CD4-positive, alpha-beta T cell treated with Interleukin-21 for 1 hour (primary cell): ENCODE measurements around the gene C19orf12.
"Not testable (repeated sequence)": the region's sequence is repeated elsewhere in the genome, so short reads cannot be mapped to it uniquely, and the experiment has no call there.

ENCODE experiments used
- DNase-seq: peaks from one replicate; pipeline ENCODE4 v3.0.0-alpha.2; 2020

The C19orf12 gene

DNA sequence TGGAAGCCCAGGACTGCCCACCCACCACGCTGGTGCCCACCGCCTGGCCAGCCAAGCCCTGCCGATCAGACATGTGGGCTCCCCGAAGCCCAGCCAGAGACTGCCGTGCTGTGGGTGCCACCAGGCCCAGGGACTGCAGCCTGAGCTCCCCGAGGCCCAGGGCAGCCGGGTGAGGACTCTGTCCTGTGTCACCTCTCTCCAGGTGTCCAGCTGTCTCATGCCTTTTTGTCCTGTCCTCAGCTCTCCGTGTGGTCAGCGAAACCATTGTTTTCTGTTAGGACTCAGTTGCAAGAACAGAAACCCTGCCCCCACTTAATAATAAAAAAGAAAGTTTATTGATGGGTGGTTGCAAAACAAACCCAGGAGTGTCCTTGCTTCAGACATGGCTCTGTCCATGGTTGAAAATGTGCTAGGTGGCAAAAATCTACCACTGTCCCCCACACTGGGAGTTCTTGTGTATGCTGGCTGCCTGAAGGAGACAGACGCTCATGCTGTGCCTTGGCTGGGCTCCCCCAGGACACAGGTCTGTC lies 39.9 kb downstream of the C19orf12 start:
- no peak for DNase-seq

DNA sequence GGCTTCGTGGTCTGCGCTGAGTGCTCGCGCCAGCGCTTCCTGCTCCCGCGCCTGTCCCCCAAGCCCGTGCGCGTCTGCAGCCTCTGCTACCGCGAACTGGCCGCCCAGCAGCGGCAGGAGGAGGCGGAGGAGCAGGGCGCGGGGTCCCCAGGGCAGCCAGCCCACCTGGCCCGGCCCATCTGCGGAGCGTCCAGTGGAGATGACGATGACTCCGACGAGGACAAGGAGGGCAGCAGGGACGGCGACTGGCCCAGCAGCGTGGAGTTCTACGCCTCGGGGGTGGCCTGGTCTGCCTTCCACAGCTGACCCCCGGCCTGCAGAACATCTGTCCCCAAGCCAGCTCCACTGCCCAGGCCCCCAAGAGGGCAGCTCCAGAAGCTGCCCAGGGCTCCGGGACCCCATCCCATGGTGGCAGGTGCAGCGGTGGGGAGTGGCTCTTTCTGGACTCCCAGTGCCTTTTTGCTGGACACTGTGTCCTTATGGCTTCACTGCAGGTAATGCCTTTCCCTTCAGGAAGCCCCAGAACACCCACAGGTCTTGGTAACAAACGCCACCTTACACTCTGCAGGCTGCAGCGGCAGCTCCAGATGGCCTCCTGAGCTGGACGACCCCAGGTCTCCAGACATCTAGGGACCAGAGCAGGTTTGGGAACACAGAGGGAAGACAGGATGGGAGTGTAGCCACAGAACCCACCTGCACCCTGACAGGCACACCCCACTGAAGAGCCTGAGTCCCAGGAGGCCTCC lies 40.5 kb downstream of the C19orf12 start:
- DNase-seq = no peak

DNA sequence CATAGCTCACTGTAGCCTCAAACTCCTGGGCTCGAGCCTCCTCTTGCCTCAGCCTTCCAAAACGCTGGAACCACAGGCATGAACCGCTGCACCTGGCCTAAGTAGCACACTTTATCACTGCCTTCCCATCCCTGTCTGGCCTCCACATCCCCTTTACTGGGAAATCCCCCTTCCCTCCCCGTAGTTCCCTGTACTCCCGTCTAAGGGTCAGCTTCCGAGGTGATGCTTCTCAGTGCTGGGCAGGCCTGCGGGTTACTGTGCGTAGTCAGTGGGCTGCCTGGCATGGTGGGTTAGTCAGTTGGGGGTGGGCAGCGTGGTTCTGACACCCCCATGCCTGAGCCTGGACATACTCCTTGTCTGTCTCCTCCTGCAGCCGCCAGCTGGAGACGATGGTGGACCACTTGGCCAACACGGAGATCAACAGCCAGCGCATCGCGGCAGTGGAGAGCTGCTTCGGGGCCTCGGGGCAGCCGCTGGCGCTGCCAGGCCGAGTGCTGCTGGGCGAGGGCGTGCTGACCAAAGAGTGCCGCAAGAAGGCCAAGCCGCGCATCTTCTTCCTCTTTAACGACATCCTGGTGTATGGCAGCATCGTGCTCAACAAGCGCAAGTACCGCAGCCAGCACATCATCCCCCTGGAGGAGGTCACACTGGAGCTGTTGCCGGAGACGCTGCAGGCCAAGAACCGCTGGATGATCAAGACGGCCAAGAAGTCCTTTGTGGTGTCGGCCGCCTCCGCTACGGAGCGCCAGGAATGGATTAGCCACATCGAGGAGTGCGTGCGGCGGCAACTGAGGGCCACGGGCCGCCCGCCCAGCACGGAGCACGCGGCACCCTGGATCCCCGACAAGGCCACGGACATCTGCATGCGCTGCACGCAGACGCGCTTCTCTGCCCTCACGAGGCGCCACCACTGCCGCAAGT lies 41.4 kb downstream of the C19orf12 start:
- DNase-seq = no peak

DNA sequence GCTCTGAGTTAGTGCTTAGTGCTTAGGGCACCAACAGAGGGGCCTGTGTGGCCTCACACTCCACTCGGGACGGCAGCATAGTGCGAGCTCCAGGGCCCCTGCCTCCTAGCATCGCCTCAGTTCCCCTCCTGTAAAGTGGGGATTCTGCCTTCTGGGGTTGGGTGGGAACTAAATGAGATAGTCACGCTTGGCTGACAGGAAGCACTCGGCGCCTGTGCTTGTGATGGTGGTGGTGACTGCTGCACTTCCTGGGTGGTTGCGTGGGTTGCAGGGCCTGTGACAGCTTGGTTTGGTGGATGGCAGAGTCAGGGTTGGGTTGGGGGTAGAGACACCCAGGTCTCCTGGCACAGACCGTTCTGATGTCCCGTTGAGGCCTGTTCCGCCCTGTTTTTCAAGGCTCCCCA lies 42.1 kb downstream of the C19orf12 start:
- DNase-seq = peak; percentile 88

DNA sequence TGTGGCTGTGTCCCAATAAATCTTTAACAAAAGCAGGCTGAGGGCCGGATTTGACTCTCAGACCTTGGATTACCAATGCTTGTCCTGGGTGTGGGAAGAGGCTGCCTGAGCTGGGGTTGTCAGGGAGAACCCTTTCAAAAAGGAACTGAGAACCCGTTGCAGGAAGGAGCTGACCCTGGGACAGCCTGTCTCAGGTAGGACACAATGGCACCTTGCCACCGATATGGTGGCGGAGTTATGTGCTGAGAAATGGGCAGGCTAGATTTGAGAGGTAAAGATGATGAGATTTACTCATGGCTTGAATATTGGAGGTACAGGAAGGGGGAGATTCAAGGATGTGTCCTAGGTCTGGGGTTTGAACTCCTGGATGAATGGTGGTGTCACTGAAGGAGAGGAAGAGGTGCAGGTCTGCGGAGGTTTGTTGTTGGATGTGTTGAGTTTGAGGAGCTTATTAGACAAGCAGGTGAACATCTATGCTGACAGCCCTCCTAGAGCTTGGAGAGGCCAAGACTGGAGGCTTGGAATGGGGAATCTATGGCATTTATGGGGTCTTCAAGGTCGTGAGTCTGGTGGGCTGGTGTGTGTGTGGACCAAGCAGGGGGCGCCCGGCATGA lies 42.6 kb downstream of the C19orf12 start:
- DNase-seq = no peak

DNA sequence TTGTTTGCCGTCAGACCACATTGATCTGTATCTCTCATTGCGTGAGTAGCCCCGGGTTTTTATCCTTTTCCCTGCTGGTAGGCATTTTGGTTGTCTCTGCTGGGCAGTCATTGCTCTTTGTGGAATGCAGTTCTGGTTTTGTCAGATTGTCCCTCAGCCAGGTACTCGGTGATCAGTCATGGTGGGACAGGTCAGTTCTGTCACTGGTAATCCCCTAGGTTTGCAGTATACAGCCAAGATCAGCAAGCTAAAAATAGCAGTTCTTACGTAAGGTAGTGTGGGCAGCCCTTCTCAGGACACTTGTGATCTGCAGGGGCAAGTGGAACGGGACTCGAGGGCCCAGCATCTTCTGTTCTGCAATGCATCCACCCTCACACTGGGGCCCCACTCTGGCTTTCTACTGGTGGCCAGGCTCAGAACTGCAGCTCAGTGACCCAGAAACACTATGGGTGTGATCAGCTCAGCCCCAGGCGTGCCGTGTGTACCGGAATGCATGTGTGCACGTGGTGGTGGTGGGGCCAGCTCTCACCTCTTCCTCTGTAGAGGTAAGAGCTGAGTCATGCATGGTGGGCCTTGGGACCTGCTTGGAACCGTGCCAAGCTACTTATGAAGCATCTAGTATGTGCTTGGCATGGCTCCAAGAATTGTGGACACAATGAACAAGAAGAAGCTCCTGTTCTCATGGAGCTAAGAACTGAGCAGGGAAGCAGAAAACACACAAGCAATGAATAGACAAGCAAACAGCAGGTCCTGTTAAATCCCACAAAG lies 43.5 kb downstream of the C19orf12 start:
- DNase-seq = peak; percentile 90

DNA sequence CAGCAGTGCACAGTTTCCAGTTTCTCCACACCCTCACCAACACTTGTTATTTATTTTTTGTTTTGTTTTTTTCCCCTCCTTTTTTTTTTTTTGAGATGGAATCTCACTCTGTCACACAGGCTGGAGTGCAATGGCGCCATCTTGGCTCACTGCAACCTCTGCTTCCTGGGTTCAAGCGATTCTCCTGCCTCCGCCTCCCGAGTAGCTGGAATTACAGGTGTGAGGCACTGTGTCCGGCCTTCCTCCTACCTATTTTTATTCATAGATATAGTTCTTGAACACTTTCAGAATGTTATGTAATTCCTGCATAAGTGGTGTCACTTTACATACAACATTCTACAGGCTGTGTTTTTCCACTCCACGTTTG lies 44.1 kb downstream of the C19orf12 start:
- DNase-seq = not testable (repeated sequence)

DNA sequence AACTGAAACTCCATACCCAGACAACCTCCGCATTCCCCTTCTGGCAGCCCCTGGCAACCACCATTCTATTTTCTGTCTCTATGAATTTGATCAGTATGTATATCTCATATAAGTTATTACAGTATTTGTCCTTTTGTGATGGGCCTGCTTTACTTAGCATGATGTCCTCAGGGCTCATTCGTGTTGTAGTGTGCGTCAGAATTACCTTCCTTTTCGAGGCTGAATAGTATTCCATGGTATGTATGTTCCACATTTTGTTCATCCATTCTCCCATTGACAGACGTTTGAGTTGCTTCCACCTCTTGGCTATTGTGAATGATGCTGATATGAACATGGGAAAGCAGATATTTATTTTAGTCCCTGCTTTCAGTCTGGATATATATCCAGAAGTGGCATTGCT lies 44.8 kb downstream of the C19orf12 start:
- DNase-seq = no peak

DNA sequence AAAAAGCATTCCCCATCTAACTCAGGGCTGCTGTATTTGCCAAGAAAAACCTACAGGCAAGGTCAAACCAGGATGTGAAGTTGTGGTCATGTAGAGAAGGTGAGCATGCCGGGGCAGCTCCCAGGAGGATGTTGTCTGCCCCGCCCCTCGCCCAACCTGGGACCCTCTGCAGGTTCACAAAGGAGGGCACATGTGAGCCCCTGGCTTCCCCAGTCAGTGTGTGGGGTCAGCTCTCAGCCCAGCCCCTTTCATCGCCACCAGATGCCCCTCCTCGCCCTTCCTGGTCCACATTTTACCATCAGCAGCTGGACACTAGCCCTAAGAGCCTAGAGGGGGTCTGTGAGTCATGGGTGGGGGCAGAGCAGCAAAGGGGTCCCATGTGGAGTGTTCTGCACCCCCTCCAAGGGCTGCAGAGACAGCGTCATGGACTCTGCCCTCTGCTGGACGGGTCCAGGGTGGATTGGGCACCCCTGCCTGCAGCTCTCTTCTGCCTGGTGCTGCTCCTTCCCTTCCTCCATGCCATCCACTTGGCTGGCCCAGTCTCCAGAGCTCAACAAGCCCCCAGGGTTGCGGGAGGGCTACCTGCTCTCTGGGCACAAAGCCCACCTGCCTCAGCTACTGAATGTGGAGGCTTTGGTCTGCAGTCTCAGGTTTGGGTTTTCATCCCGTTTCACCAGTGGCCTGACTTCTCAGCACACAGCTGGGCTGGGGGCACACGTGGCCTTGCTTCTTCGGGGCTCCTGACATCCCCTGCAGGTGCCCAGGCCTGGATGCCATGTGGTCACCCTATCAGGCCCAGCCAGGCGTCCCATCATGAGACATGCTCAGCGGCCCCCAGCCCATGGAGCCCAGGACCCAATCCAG lies 46.1 kb downstream of the C19orf12 start:
- DNase-seq = no peak

DNA sequence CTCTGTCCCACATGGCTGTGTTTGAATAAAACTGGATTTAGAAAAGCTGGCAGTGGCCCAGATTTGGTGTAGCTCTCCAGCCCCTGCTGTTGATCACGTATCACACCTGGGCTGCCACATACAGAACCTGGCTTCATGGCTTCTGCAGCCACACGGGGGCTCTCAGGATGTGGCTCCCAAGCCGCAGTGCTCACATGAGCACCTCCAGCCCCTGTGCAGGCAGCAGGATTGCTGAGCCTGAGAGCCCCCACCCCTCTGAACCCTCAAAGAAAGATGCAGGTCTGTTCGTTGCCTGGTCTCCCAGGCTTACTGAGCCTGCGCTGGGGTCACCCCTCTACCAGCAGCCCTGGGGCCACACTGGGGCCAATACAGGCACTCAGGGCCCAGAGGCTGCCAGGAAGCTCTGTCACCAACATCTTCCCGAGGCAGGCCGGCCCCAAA lies 47.1 kb downstream of the C19orf12 start:
- DNase-seq = peak; percentile 74

DNA sequence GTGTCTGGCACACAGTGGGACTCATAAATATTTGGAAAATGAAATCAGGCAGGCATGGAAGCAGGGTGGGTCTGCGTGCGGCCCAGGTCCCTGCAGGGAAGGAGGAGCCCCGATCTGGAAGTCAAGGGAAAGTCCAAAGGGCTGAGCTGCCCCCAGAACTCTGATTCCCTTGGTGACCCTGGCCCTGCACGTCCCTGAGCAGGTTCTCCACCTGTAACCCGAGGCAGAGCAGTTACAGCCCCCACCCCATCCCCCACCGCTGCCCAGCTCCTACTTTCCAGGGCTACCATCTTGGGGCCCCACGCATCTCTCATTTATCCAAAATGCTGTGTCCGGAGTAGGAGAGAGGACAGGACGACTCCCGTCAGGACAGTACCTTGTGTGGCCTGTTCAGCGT lies 47.7 kb downstream of the C19orf12 start:
- DNase-seq = no peak

DNA sequence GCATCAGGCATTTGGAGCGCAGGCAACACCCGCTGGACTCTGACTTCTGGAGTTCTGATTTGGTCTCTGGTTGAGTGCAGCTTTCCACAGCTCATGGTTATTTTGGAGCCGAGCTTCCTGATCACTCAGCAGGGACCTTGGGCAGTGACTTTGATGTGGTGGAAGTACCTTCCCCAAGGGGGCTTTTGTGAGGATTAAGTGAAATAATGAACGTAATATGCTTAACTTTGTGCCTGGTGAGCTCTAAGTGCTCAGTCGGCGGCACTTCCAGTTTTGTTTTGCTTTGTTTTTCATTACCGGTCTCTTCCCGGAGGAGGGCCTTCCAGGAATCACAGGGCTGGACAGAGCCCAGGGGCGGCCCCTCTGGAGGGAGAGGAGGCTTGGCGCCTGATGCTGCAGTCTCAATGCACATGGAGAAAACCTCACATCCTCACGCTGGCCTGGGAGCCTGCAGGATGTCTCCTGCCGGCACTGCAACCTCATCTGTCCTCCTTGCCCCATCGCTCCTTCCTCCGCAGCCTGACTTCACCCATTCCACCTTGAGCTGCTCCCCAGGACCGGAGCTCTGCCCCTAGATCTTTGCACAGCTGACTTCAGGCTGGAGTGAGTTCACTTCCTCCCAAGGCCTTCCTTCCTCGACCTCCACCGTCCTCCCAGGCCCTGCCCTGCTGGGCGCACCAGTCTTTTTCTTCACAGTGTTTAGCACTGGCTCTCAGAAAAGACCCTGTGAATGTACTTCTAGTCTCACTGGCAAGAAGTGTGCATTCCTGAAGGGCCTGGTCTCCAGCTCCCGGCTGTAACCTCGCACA lies 48.3 kb downstream of the C19orf12 start:
- DNase-seq = no peak

DNA sequence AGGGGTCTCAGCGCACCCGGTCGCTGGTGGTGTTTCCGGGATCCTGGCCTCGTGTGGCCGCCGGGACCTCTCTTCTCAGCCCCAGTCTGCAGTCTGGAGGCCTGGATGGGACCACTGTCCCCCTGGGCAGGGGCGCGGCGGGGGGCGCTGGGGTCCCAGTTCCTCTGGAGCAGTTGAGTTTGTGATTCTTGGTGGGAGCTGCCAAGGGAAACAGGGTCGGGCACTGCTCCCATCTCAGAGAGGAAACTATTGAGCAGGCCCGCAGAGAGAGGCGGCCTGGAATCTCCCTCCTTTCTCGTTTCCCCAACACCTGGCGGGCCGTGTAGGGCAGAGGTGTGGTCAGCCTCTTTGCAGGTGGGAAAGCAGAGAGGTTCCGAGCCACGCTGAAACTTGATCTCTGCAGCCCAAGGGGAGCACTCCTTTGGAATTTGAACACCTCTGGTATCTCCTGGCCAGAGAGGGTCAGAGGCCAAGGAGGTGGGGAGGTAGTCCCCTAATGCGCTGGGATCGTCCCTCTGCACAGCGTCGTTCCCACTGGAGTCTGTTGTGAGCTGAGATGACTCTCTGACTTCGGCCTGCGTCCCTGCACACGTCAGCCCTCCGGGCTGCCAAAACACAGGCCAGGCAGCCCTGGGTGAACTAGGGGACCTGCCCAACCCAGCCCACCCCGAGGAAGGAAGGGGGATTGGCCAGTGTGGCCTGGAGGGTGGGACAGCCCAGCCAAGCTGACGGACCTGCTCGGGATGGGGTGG lies 49.1 kb downstream of the C19orf12 start:
- DNase-seq = peak; percentile 29

DNA sequence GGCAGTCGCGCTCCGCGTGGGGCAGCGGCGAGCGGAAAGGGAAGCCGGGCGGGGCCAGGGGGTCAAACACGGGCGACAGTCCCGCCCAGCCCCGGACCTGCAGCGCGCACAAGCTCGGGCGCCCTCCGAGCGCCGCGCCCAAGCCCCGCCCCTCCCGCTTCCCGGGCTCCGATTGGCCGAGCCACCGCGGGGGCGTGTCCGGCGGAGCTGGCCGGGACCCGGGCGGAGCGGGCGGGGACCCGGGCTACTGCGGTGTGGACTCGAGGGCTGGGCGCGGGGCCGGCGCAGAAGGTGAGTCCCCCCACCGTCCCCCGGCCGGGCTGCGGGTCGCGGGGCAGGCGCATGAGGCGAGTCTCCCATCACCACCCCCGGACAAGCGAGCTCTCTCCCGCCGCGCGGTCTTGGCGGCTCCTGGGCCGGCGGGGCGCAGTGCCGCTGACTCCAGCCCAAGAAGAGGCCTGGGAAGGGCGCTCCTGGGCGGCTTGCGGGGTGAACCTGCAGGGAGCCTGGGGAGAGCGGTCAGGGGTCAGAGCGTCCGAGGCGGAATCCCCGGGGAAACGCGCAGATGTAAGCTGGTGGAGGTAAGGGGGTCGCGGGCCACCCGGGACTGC lies 49.7 kb downstream of the C19orf12 start, which contains the start of gene PLEKHF1:
Gene PLEKHF1 (plus strand): TSS at position 247 of the 611 bp plus-strand sequence. CDS start 8,379 bp downstream, outside the sequence.
- peak; percentile 86 for DNase-seq

DNA sequence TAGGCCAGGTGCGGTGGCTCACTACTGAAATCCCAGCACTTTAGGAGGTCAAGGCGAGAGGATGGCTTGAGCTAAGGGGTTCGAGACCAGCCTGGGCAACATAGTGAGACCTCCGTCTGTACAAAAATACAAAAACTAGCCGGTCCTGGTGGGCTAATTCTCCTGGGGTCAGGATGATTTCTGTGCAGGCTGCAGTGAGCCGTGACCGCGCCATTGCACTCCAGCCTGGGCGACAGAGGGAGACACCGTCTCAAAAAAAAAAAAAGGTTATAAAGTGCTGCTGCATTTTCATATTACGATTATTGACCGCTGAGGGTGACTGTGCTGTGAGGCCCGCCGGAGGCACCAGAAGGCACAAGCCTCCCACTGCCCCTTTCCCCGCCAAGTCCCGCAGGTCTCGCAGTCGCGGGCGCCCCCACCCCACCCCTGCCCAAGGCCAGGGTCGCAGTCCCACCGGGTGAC lies 50.3 kb downstream of the C19orf12 start:
- DNase-seq = no peak

DNA sequence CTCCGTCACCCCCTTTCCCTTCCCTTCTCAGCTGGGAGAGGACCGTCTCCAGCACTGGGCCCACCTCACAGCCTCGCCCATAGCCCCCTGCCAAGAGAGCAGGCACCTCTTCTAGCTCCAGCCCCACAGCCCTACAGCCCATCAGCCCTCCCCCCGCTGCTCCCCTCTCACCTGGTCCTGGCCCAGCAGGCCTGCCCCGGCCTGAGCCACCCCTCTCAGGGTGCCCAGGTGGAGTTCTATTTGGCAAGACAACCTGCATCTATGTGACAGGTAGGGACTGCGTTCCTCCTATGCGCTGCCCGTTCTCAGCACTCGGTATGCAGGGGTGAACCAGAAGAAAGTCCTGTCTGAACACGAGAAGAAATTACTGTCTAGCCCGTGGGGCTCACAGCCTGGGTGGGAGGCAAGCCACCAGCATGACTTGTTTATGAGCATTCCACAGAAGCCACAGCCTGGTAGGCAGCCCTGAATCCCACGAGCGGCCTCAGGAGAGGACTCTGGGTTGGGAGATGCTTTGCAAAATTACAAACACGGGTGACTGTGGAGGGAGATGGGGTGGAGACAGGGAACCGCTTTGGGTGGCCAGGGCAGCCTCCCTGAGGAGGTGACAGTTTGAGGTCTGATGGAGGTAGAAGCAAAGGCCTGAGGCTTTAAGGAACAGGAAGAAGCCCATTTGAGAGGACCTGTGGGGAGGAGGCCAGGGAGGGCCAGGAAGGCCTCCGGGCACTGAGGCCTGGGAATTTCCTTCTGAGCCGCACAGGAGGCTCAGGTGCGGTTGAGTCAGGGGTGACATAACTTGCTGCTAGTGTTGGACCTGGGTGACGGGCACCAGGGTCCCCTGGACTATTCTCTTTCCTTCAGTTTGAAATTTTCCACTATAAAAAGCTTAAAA lies 51.0 kb downstream of the C19orf12 start:
- no peak for DNase-seq

DNA sequence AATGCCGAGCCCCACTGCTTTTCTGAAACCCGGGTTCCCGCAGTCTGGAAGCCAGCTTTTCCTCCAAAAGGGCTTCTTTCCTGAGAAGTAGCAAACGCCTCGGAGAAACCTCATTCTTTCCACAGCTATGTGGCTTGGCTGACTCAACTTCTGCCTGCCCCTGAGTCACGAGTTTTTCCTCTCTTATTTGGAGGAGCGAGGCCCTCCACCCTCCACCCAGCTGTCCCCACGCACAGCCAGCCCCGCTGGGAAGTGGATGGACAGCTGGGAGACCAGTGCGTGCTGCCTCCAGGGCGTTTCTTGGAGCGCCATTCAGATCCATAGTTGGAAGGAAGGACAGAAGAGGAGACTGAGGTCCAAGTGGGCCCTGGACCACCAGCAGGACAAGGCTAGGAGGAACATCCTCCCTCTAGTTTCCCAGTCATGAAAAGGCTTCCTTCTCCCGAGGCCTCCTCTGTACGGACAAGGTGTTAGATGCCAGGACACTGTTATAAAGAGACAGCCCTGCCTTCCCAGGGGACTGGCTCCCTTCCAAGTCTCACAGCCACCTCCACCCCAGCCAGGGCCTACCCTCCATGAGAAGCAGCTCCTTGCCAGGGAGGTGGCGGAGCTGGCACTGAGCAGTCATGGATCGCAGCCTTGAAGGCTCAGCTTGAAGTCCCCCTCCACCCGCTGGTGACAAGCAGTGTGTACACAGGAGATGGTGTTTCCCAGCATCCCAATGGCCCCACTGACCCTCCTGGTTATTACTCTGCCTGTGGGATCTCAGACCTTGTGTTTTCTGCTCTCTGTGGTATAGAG lies 52.3 kb downstream of the C19orf12 start:
- no peak for DNase-seq
